Stimulated activated CD8-positive, alpha-beta memory T cell treated with anti-CD3 and anti-CD28 coated beads, Interleukin-7, amount 100 ng/mL, for 4 hours (primary cell): Measurements from ENCODE around the gene TEX19.

Experiments used
- DNase-seq, 2 donors: peaks; one replicate each; pipeline ENCODE4 v3.0.0-alpha.2; 2020; ENCODE audit warnings: low read depth in 2 of 2

The TEX19 gene

GRCh38 chr17:82358465-82359350 is at the start of gene TEX19:
Gene TEX19 (plus strand): TSS chr17:82359247. CDS start chr17:82362151, 2,904 bp downstream.
- DNase-seq = no peak

GRCh38 chr17:82309656-82310570 is 49.1 kb upstream of the TEX19 start:
- no peak for DNase-seq

GRCh38 chr17:82310877-82311276 is 48.2 kb upstream of the TEX19 start:
- DNase-seq = no peak

GRCh38 chr17:82311971-82312370 is 47.1 kb upstream of the TEX19 start:
- DNase-seq = no peak

- DNase-seq = no peak
Observed at GRCh38 chr17:82313195-82314011, 45.6 kb upstream of the TEX19 start.

GRCh38 chr17:82314012-82314726 is 44.9 kb upstream of the TEX19 start:
- DNase-seq = no peak

GRCh38 chr17:82314727-82315605 is 44.1 kb upstream of the TEX19 start:
- DNase-seq = no peak

- DNase-seq = no peak
Observed at GRCh38 chr17:82315703-82316358, 43.2 kb upstream of the TEX19 start.

- DNase-seq = no peak
Observed at GRCh38 chr17:82316651-82317393, 42.2 kb upstream of the TEX19 start.

- peak; percentile 55 to 70 for DNase-seq
Observed at GRCh38 chr17:82317394-82318168, 41.5 kb upstream of the TEX19 start, which contains the start of gene CD7. Gene CD7 (minus strand): TSS chr17:82317608. CDS start chr17:82317495, 113 bp downstream.

- no peak for DNase-seq
Observed at GRCh38 chr17:82318169-82318498, 40.9 kb upstream of the TEX19 start.

- no peak for DNase-seq
Observed at GRCh38 chr17:82318772-82319606, 40.1 kb upstream of the TEX19 start.

- DNase-seq = no peak
Observed at GRCh38 chr17:82319619-82320062, 39.4 kb upstream of the TEX19 start.

GRCh38 chr17:82320140-82320840 is 38.8 kb upstream of the TEX19 start:
- no peak for DNase-seq

GRCh38 chr17:82320956-82321927 is 37.8 kb upstream of the TEX19 start:
- peak; percentile 79 to 82 for DNase-seq
